Measurements from ENCODE around the gene BICD1. TPM values are rescaled to one million over a fixed set of nuclear protein-coding genes. Genes with fewer than 3 reads are reported as not detected.
A peak's percentile ranks its signal among the peaks of the same experiment; 100 is the strongest.

The BICD1 gene
- total RNA-seq, 2 experiments from 2014 or later: 12.5 to 15.9 TPM

- DNase-seq: peak; percentile 64
- Mint-ChIP-seq H3K27me3 (peaks cover 18% of the 10 kb centered on the region), H3K36me3 (ENCODE audit: low read depth) (no peaks in the 10 kb centered on the region), H3K4me1 (peaks cover 23% of the 10 kb centered on the region), H3K27ac (no peak overlapping the region), H3K9me3 (no peaks in the 10 kb centered on the region), H3K4me3 (no peak overlapping the region)
- ChIA-PET CTCF (interaction anchor here (0.9 to 1.7 kb wide), 4 partner anchors 9 to 453 kb away, joined by 3 to 6 read pairs (median 4); no protein-coding TSS in a partner anchor), POLR2A (interaction anchor here (1.0 to 1.1 kb wide), 5 partner anchors 9 to 808 kb away, joined by 3 to 4 read pairs (median 3); partner anchors contain the start of genes BICD1 and SINHCAF)
Measured at GRCh38 chr12:32134101-32134888, 27.6 kb downstream of the BICD1 start.

GRCh38 chr12:32135967-32136366, 29.3 kb downstream of the BICD1 start:
- Mint-ChIP-seq H3K36me3 (ENCODE audit: low read depth) (peaks cover 2% of the 10 kb centered on the region), H3K27me3 (peaks cover 20% of the 10 kb centered on the region), H3K4me3 (no peak overlapping the region), H3K27ac (no peak overlapping the region), H3K4me1 (peaks cover 33% of the 10 kb centered on the region), H3K9me3 (no peaks in the 10 kb centered on the region)
- ChIA-PET POLR2A (no interaction called here), CTCF (no interaction called here)
- no peak for DNase-seq

- DNase-seq: no peak
- Mint-ChIP-seq H3K9me3 (no peaks in the 10 kb centered on the region), H3K27ac (no peak overlapping the region), H3K27me3 (peaks cover 20% of the 10 kb centered on the region), H3K4me1 (peaks cover 33% of the 10 kb centered on the region), H3K4me3 (no peak overlapping the region), H3K36me3 (ENCODE audit: low read depth) (peaks cover 2% of the 10 kb centered on the region)
- ChIA-PET CTCF (no interaction called here), POLR2A (no interaction called here)
Measured at GRCh38 chr12:32136404-32136803, 29.8 kb downstream of the BICD1 start.

- H3K4me3 Mint-ChIP-seq: peak overlapping the region; percentile 64
- CTCF ChIA-PET: no interaction called here
- POLR2A ChIA-PET: interaction anchor here (0.6 to 2.4 kb wide), 3 partner anchors 32 to 112 kb away, joined by 3 to 10 read pairs (median 3); partner anchors contain the start of gene BICD1
- peaks cover 2% of the 10 kb centered on the region for H3K36me3 Mint-ChIP-seq (ENCODE audit: low read depth)
- no peaks in the 10 kb centered on the region for H3K9me3 Mint-ChIP-seq
- H3K27ac Mint-ChIP-seq: no peak overlapping the region
- DNase-seq: peak; percentile 44
- H3K27me3 Mint-ChIP-seq: peaks cover 19% of the 10 kb centered on the region
- H3K4me1 Mint-ChIP-seq: peaks cover 31% of the 10 kb centered on the region
Measured at GRCh38 chr12:32139064-32139421, 32.4 kb downstream of the BICD1 start.

GRCh38 chr12:32140877-32141276, 34.2 kb downstream of the BICD1 start:
- no peaks in the 10 kb centered on the region for H3K9me3 Mint-ChIP-seq
- no peak overlapping the region for H3K4me3 Mint-ChIP-seq
- ChIA-PET POLR2A (no interaction called here), CTCF (no interaction called here)
- H3K4me1 Mint-ChIP-seq: peaks cover 17% of the 10 kb centered on the region
- H3K27me3 Mint-ChIP-seq: peaks cover 13% of the 10 kb centered on the region
- peaks cover 2% of the 10 kb centered on the region for H3K36me3 Mint-ChIP-seq (ENCODE audit: low read depth)
- no peak for DNase-seq
- no peak overlapping the region for H3K27ac Mint-ChIP-seq

- POLR2A ChIA-PET: no interaction called here
- H3K9me3 Mint-ChIP-seq: no peaks in the 10 kb centered on the region
- no peak overlapping the region for H3K4me3 Mint-ChIP-seq
- H3K36me3 Mint-ChIP-seq (ENCODE audit: low read depth): peaks cover 4% of the 10 kb centered on the region
- H3K27me3 Mint-ChIP-seq: peaks cover 4% of the 10 kb centered on the region
- DNase-seq: no peak
- no peak overlapping the region for H3K27ac Mint-ChIP-seq
- CTCF ChIA-PET: no interaction called here
- peaks cover 2% of the 10 kb centered on the region for H3K4me1 Mint-ChIP-seq
Measured at GRCh38 chr12:32145096-32145495, 38.4 kb downstream of the BICD1 start.

- DNase-seq: no peak
- POLR2A ChIA-PET: no interaction called here
- CTCF ChIA-PET: no interaction called here
- peaks cover 3% of the 10 kb centered on the region for H3K36me3 Mint-ChIP-seq (ENCODE audit: low read depth)
- no peaks in the 10 kb centered on the region for H3K9me3 Mint-ChIP-seq
- H3K27ac Mint-ChIP-seq: no peak overlapping the region
- H3K4me3 Mint-ChIP-seq: no peak overlapping the region
- H3K4me1 Mint-ChIP-seq: no peaks in the 10 kb centered on the region
- peaks cover 2% of the 10 kb centered on the region for H3K27me3 Mint-ChIP-seq
Measured at GRCh38 chr12:32146074-32146873, 39.6 kb downstream of the BICD1 start.

- no peaks in the 10 kb centered on the region for H3K27me3 Mint-ChIP-seq
- no peak overlapping the region for H3K27ac Mint-ChIP-seq
- ChIA-PET CTCF (no interaction called here), POLR2A (no interaction called here)
- H3K9me3 Mint-ChIP-seq: no peaks in the 10 kb centered on the region
- peaks cover 3% of the 10 kb centered on the region for H3K36me3 Mint-ChIP-seq (ENCODE audit: low read depth)
- H3K4me3 Mint-ChIP-seq: no peak overlapping the region
- H3K4me1 Mint-ChIP-seq: no peaks in the 10 kb centered on the region
- no peak for DNase-seq
Measured at GRCh38 chr12:32148372-32148771, 41.7 kb downstream of the BICD1 start.

- Mint-ChIP-seq H3K36me3 (ENCODE audit: low read depth) (peaks cover 3% of the 10 kb centered on the region), H3K27me3 (no peaks in the 10 kb centered on the region), H3K4me3 (no peak overlapping the region), H3K9me3 (no peaks in the 10 kb centered on the region), H3K27ac (no peak overlapping the region), H3K4me1 (no peaks in the 10 kb centered on the region)
- DNase-seq: no peak
- ChIA-PET POLR2A (no interaction called here), CTCF (no interaction called here)
Measured at GRCh38 chr12:32149489-32149888, 42.8 kb downstream of the BICD1 start.

GRCh38 chr12:32151086-32151485, 44.4 kb downstream of the BICD1 start:
- no peak overlapping the region for H3K4me3 Mint-ChIP-seq
- H3K36me3 Mint-ChIP-seq (ENCODE audit: low read depth): peaks cover 3% of the 10 kb centered on the region
- H3K9me3 Mint-ChIP-seq: no peaks in the 10 kb centered on the region
- H3K27ac Mint-ChIP-seq: no peak overlapping the region
- DNase-seq: no peak
- CTCF ChIA-PET: no interaction called here
- POLR2A ChIA-PET: no interaction called here
- no peaks in the 10 kb centered on the region for H3K27me3 Mint-ChIP-seq
- H3K4me1 Mint-ChIP-seq: no peaks in the 10 kb centered on the region

GRCh38 chr12:32151552-32151951, 44.9 kb downstream of the BICD1 start:
- no peak overlapping the region for H3K27ac Mint-ChIP-seq
- H3K4me3 Mint-ChIP-seq: no peak overlapping the region
- H3K4me1 Mint-ChIP-seq: no peaks in the 10 kb centered on the region
- no peaks in the 10 kb centered on the region for H3K9me3 Mint-ChIP-seq
- no peaks in the 10 kb centered on the region for H3K27me3 Mint-ChIP-seq
- ChIA-PET CTCF (no interaction called here), POLR2A (no interaction called here)
- DNase-seq: no peak
- peaks cover 3% of the 10 kb centered on the region for H3K36me3 Mint-ChIP-seq (ENCODE audit: low read depth)

GRCh38 chr12:32155041-32155440, 48.4 kb downstream of the BICD1 start:
- peaks cover 2% of the 10 kb centered on the region for H3K36me3 Mint-ChIP-seq (ENCODE audit: low read depth)
- H3K27me3 Mint-ChIP-seq: no peaks in the 10 kb centered on the region
- DNase-seq: no peak
- H3K4me1 Mint-ChIP-seq: no peaks in the 10 kb centered on the region
- no peaks in the 10 kb centered on the region for H3K9me3 Mint-ChIP-seq
- ChIA-PET POLR2A (no interaction called here), CTCF (interaction anchor here (1.5 kb wide), 1 partner anchor 48 kb away, joined by 3 read pairs; the partner anchor contains the start of gene BICD1)
- no peak overlapping the region for H3K27ac Mint-ChIP-seq
- H3K4me3 Mint-ChIP-seq: no peak overlapping the region

GRCh38 chr12:32155961-32156529, 49.4 kb downstream of the BICD1 start:
- POLR2A ChIA-PET: no interaction called here
- DNase-seq: no peak
- no peak overlapping the region for H3K27ac Mint-ChIP-seq
- no peaks in the 10 kb centered on the region for H3K36me3 Mint-ChIP-seq (ENCODE audit: low read depth)
- H3K4me1 Mint-ChIP-seq: no peaks in the 10 kb centered on the region
- CTCF ChIA-PET: no interaction called here
- no peaks in the 10 kb centered on the region for H3K9me3 Mint-ChIP-seq
- no peaks in the 10 kb centered on the region for H3K27me3 Mint-ChIP-seq
- no peak overlapping the region for H3K4me3 Mint-ChIP-seq

Data from activated CD4-positive, alpha-beta memory T cell treated with anti-CD3 and anti-CD28 coated beads, Interleukin-2, amount 10 ng/mL, durations not matched to agents 7 days and 5 days (primary cell).